Stomach (tissue), 19 donors: ENCODE data around the gene FNDC8. TPM values are rescaled to one million over a fixed set of nuclear protein-coding genes. Genes with fewer than 3 reads are reported as not detected.

Experiments
- DNase-seq, 2 donors: peaks; one replicate each; pipeline versions ENCODE4 v3.0.0 to v3.0.0-alpha.2; 2013 to 2019
- H3K27ac ChIP-seq, 5 donors: fragments of 200-600 bp in 4 of 5; sonication (generic) in 4 of 5; one replicate each; pipeline ENCODE4 v1.5.1; 2013 to 2019; ENCODE audit warnings: mild to moderate bottlenecking in 1 of 5, moderate library complexity in 1 of 5
- H3K27me3 ChIP-seq, 3 donors: fragments of 200-600 bp; sonication (generic); one replicate each; pipeline ENCODE4 v1.5.1; 2017 to 2019; ENCODE audit warnings: mixed run types in 1 of 3
- H3K36me3 ChIP-seq, 4 donors: fragments of 200-600 bp; sonication (generic); 1 replicate in 3 of 4; 2 replicates in 1 of 4; pipeline ENCODE4 v1.5.1; 2016 to 2019
- H3K4me1 ChIP-seq, 4 donors: fragments of 200-600 bp; sonication (generic); one replicate each; pipeline ENCODE4 v1.5.1; 2016 to 2019
- H3K4me3 ChIP-seq, 4 donors: fragments of 200-600 bp; sonication (generic) in 3 of 4; one replicate each; pipeline ENCODE4 v1.5.1; 2016 to 2019; ENCODE audit warnings: mild to moderate bottlenecking in 1 of 4
- H3K9me3 ChIP-seq, 4 donors: fragments of 200-600 bp; sonication (generic); one replicate each; pipeline ENCODE4 v1.5.1; 2016 to 2019
- CTCF ChIP-seq, 7 experiments: fragments of 450-650 bp in 4 of 7; fragments of 200-600 bp in 3 of 7; sonication (generic) in 3 of 7; IDR thresholded peaks; one replicate each; pipeline ENCODE4 v1.5.1; 2016 to 2019; ENCODE audit warnings: antibody characterized with exemption in 7 of 7, control low read depth in 2 of 7, mild to moderate bottlenecking in 1 of 7
- EP300 ChIP-seq: sonication (generic); formaldehyde crosslinking; IDR thresholded peaks from one replicate; pipeline ENCODE4 v1.6.1; 2017; ENCODE audit warnings: antibody characterized with exemption
- POLR2A ChIP-seq, 4 donors: fragments of 450-650 bp; IDR thresholded peaks; one replicate each; pipeline ENCODE4 v1.6.1; 2016; ENCODE audit warnings: antibody characterized with exemption in 4 of 4, control low read depth in 2 of 4, mild to moderate bottlenecking in 1 of 4, moderate library complexity in 1 of 4
- POLR2AphosphoS5 ChIP-seq, 3 donors: sonication (generic); formaldehyde crosslinking; IDR thresholded peaks; one replicate each; pipeline ENCODE4 v1.6.1; 2016; ENCODE audit warnings: antibody characterized with exemption in 3 of 3
- WGBS, 5 donors: extraction: QIAGEN DNeasy Blood & Tissue Kit in 3 of 5; methylation state at CpG; one replicate each; pipeline versions ENCODE4 v1.1.5 to v1.1.7; 2013 to 2018; 5-methylcytosine and 5-hydroxymethylcytosine counted together
- intact Hi-C: fragments of 100-400 bp; cut with DNase I; formaldehyde crosslinking; loops from one replicate; pipeline ENCODE4 v1.15.1; 2023; ENCODE audit warnings: low total_unique reads
- long read RNA-seq, 10 donors: transcript quantifications; one replicate each; lab custom pipeline, GENCODE V29; 2026
- polyA plus RNA-seq, 3 donors: library from polyadenylated mRNA; stranded (reverse); fragments of 200-250 nt; gene quantifications; one replicate each; pipeline ENCODE4 v1.2.3, GENCODE V29; 2013
- total RNA-seq, 5 donors: library from RNA; depleted of rRNA; stranded (reverse); fragments of >200 nt; gene quantifications; one replicate each; pipeline versions ENCODE4 v1.1.0 to v1.2.3, GENCODE V29; 2014 to 2016
- donor health status: healthy with polysubstance abuse.
- donor health status: Bipolar disorder and iron deficiency.
- donor health status: healthy.

The FNDC8 gene
- total RNA-seq (not detected), polyA plus RNA-seq (not detected)
- long read RNA-seq, donor 1, result 0 reads
- long read RNA-seq, donor 2, result 0 reads
- long read RNA-seq, donor 3, result 0 reads
- long read RNA-seq, donor 4, result 0 reads
- long read RNA-seq, donor 5, partial matches to known transcripts, result 0 of 10 reads
- long read RNA-seq, donor 5, other reads (novel, unspliced or antisense), result 10 of 10 reads
- long read RNA-seq, donor 6, result 0 reads
- long read RNA-seq, donor 7, result 0 reads
- long read RNA-seq, donor 8, result 0 reads
- long read RNA-seq, donor 9, result 0 reads
- long read RNA-seq, donor 10, result 0 reads

- DNase-seq, result no peak
- H3K4me1 ChIP-seq, result peaks cover 16 to 29% (median 25%) of the 10 kb centered on the region in 4 donors
- intact Hi-C loops, result loop anchor here (5.0 to 10.0 kb wide), 2 partner anchors 577 to 699 kb away; no protein-coding TSS in a partner anchor
- TF ChIP-seq POLR2AphosphoS5 (IDR thresholded peaks at IDR 0.05) (no peak), CTCF (IDR thresholded peaks at IDR 0.05) (no peak), POLR2A (IDR thresholded peaks at IDR 0.05) (no peak), EP300 (no peak)
- 89 to 96% (median 91%) methylated on average over 3 of the region's 3 CpGs for WGBS, 5 donors
- no peak within 1 kb of the TSS for H3K27ac ChIP-seq
- H3K36me3 ChIP-seq, result no peaks in the 10 kb centered on the region
- H3K9me3 ChIP-seq, result no peaks in the 10 kb centered on the region
- no peak within 1 kb of the TSS for H3K4me3 ChIP-seq
- no peaks in the 10 kb centered on the region for H3K27me3 ChIP-seq
Observed at GRCh38 chr17:35121315-35121714, at the start of gene FNDC8. Gene FNDC8 (plus strand): TSS chr17:35121615. CDS start chr17:35121694, 79 bp downstream.

GRCh38 chr17:35073183-35073790 is 48.1 kb upstream of the FNDC8 start:
- Histone ChIP-seq H3K36me3 (peaks cover 0 to 8% (median 0%) of the 10 kb centered on the region in 4 donors), H3K4me1 (peaks cover 5 to 65% (median 35%) of the 10 kb centered on the region in 4 donors), H3K27ac (no peak overlapping the region), H3K9me3 (no peaks in the 10 kb centered on the region), H3K27me3 (no peaks in the 10 kb centered on the region), H3K4me3 (no peak overlapping the region)
- intact Hi-C loops, result no loop called here
- WGBS, 5 donors, result 75 to 89% (median 85%) methylated on average over 3 of the region's 3 CpGs
- TF ChIP-seq CTCF (IDR thresholded peaks at IDR 0.05) (no peak), POLR2AphosphoS5 (IDR thresholded peaks at IDR 0.05) (no peak), EP300 (no peak), POLR2A (IDR thresholded peaks at IDR 0.05) (no peak)
- no peak for DNase-seq

GRCh38 chr17:35073991-35074627 is 47.3 kb upstream of the FNDC8 start:
- Histone ChIP-seq H3K9me3 (no peaks in the 10 kb centered on the region), H3K4me3 (no peak overlapping the region), H3K27me3 (no peaks in the 10 kb centered on the region), H3K27ac (no peak overlapping the region), H3K36me3 (peaks cover 0 to 8% (median 0%) of the 10 kb centered on the region in 4 donors), H3K4me1 (peaks cover 5 to 59% (median 32%) of the 10 kb centered on the region in 4 donors)
- intact Hi-C loops, result no loop called here
- DNase-seq, result no peak
- TF ChIP-seq POLR2A (IDR thresholded peaks at IDR 0.05) (no peak), CTCF (IDR thresholded peaks at IDR 0.05) (no peak), POLR2AphosphoS5 (IDR thresholded peaks at IDR 0.05) (no peak), EP300 (no peak)
- WGBS, 5 donors, result 29 to 54% (median 47%) methylated on average over 5 of the region's 5 CpGs
